ENCODE measurements around the gene GSE1.

GSE1 gene

DNA sequence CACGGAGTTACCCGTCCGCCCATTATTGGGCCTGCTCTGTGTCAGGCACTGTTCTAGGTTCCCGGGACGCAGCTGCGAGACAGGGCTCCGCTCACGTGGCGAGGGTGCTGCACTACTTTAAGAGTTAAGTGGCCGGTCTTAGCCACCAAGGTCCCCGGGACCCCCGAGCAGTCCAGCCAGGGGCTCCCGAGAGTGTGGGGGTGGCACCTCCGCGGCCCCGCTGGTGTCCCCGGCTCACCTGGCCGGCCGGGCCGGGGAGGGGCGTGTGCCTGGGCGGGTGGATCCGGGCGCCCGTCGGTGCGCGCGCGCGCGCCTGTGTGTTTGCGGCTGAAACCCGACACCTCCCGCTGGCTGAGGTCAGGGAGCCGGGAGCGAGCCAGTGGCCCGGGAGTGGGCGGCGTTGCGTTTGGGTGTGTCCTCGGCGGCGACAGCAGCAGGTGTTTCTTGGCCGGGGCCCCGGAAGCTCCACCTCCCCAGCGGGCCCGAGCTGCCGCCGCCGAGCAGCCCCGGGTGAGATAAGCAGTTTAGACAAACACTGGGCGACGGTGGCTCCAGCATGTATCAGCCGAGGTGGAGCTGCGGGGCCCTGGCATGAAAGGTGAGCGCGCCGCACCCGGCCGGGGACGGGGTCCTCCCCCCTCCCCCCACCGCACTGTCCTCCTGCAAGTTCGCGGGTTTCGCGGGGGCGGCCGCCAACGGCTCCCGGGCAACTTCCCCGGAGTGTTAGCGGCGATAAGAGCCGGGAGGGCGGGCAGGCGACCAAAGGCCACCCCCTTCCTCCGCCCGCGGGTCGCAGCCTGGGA is at the start of gene GSE1:
Gene GSE1 (plus strand): TSS at position 522 of the 803 bp plus-strand sequence. CDS start 70 bp downstream, at position 592.
- peak; percentile 92 for DNase-seq (ENCODE audit: low spot score)

DNA sequence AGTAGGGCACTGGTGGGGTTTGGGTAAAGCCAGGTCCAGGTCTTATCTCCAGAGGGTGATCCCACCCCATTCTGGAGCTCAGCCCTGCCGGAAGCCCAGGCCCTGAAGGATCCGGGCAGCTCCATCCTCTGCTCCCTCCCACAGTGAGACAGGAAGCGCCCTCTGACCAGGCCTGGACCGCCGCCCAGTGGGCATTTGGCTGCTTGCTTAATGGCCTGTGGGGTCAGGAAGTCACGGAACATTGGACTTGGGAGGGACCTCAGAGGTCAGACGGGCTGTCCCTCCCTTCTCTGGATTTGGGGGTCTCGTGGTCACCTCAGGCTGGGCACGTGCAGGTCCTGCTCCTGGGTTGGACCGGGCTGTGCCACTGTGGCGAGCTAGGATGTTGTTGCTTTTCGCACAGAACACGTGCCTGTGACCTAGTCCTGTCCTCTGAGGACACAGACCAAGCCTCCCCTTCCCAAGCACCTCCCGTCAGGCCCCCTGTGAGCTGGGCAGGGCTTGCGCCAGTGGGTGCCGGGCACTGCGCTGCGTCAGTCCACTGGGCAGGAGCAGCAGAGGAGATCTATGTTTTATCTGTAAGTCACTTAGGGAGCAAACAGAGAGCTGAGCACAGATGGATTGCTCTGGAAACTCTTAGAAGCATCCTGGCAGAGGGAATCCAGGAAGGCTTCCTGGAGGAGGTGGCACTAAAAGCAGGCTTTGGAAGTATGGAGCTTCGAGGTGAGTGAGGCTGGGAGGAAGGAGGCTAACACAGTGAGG is 49.4 kb upstream of the GSE1 start:
- peak; percentile 64 for DNase-seq (ENCODE audit: low spot score)

DNA sequence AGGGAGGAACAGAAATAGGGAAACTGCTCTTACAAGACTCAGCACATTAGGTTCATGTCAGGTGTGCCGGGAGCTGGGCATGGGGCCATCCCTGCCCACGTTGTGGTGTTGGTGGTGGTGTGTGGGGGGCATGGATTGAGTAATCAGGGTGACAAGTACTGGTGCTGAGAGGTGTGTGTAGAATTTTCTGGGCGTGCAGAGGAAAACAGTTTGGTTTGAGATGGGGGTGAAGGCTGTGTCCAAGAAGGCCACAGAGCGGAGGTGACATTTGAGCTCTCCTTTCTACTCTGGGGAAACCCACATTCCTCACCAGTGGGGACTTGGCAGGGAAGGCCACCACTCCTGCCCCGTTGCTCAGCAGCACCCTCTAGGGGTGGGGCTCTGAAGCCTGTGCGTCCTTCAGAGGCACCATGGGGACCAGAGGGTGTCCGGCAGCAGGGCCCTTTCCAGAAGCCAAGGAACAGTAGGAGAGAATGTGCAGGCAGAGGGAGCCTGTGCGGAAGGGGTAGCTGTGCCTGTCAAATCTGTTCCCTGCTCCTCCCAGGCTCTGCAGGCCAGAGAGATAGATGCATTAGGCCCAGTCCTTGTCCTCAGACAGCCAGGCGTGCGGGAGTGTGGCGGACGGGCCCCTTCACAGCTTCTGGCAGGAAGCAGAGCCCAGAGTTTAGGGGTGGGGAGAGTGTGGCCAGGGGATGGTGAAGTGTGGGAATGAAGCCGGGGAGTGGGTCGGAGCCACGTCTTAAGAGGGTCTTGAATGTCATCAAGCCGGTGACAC is 48.7 kb upstream of the GSE1 start:
- DNase-seq (ENCODE audit: low spot score) = no peak

DNA sequence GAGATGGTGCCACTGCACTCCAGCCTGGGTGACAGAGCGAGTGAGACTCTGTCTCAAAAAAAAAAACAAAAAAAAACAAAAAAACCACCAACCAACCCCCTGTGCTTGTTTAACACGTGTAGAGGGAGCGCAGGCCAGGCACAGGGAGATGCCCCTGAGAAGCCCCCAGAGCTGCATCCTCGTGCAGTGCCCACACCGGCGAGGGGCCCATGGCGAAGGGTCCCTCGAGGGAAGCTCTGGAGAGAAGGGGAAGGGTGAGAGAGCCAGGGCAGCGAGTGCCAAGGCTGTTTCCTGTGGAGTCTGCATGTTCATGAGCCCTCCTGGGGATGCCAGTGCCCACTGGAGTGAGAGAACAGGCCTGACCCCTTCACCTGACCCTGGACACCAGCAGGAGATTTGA is 47.8 kb upstream of the GSE1 start:
- DNase-seq (ENCODE audit: low spot score) = no peak

DNA sequence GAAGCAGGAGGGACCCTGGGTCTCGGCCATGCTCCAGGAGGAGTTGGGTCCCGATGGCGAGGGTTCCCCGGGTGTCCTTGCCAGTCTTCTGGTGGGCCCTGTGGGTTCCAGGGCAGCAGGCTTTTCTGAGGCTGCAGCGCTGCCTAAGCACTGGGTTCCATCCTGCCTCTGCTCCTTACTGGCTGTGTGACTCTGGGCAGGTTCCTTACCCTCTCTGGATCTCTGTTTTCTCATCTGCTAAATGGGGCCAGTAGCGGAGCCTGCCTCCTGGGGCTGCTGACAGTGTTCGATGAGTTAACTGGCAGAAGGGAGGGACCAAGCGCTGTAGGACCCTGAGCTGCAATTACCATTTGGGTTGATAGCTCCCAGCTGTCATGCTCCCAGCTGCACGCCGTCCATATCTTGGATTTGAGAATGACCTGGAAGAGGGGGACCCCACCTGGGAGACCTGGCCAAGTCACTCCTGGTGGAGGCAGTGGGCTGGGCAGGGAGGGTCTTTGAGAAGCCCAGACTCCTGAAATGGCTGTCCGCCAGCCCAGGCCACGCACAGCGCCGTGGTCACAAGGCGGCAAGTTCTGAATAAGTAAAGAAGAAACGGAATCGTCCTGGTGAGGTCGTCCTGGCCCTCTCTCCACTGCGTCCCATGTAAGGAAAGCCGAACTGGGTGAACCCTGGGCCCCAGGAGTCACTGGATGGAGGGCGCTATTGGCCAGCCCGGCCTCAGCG is 47.2 kb upstream of the GSE1 start:
- DNase-seq (ENCODE audit: low spot score) = no peak

DNA sequence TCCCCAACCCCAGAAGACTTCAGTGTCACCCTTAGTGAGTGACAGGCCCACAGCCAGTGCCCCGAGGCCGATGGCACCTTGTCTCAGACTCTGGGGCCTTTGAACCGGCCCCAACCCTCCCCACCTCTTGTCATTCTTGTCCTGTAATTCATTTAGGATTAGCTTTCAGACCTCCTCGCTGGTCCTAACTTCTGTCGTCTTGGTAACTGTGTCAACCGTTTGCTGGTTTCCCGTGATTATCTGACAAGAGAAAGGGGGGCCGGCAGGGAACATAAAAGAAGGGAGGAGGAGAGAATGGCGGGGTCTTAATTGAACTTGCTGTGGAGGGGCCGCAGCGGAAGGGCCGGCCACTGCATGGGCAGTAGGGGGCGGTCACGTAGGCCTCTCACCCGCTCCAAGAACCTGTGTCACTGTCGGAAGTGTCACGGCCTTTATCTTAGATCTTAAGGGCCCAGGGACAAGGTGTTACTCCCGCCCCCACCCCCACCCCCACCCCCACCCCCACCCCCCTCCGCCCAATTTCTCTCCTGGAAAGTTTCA is 46.5 kb upstream of the GSE1 start:
- DNase-seq (ENCODE audit: low spot score) = no peak

- DNase-seq (ENCODE audit: low spot score) = no peak
Observed at GRCh38 chr16:85567101-85567866, 45.8 kb upstream of the GSE1 start.

DNA sequence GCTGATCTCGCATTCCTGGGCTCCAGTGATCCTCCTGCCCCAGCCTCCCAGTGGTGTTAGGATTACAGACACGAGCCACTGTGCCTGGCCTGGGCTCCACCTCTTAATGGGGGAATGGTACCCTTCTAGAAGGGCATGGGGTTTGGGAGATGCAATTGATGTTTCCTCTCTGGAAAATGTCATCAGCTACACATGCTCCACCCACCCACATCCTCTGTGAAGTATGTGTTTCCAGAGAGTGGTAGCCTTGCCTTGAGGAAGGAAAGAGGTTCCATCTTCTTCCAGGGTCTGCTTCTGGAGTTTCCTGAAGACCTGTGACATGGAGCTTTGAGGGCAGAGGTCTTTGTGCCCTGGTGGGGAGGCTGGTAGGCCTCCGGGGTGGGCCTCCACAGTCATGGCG is 45.2 kb upstream of the GSE1 start:
- no peak for DNase-seq (ENCODE audit: low spot score)

DNA sequence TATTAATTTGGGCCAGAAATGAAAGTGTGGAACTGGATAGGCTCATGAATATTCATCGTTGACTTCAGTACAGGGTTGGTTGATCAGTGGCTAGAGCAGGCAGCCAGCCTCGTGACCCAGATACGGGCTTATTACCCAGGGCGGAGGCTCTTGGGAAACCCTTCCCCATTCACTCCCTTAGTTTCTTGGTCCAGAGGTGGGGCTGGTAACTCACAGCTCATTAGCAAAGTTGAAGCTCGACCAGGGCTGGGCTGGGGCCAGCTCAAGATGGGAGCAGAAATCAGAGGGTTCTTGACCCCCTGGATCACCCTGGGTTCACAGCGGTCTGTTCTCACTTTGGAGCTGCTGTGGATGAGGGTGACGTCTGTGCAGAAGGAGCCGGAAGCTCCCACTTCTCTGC is 44.6 kb upstream of the GSE1 start:
- DNase-seq (ENCODE audit: low spot score) = no peak

DNA sequence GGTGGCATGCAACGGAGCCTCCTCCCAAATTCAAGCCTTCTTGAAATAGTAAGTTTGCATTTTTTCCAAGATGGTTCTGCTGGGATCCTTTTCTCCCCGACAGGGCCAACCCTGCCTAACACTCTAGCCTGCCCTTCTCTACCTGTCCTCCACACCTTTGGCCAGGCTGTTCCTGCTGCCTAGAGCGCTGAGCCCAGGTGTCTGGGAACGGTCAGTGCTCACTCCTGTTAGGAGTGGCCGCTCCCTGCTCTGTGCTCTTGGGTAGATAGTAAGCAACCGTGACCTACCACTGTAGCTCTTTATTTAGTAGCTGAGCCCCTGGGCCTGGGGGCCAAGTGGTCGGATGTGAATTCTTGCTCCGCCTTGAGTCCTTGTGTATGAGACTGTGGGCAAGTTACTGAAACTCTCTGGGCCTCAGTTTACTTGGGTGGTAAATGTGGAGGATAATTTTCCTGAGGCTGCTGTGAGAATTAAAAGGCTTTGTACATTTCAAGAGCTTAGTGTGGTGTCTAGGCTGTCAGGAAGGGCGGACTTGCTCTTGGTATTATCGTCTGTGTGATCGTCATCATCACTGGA is 44.0 kb upstream of the GSE1 start:
- no peak for DNase-seq (ENCODE audit: low spot score)

DNA sequence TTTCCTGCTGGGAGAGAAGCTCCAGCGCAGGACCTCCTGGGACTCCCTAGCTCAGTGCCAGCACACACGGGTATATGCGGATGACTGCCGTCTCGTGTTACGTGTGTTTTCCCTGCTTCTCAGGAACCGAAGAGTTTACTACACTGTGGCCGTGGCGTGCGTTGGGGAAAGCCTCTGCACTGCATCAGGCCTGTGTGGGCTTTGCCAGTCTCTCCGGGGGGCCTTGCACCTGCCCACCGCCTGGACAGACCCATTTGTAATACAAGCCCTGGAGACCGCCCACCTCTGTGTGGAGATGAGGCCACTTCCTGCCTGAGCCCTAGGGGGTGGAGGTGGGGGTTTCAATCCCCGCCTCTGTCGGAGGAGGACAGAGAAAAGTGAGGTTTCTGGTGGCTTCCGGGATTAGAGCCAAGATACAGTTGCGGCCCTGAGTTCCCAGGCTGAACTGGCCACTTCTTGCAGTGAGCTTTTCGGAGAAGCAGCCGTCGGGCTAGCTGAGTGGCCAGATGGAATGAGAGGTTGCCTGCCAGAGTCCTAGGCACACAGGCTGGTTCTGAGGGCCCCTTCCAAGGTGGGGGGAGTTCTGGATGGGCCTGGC is 43.4 kb upstream of the GSE1 start:
- peak; percentile 47 for DNase-seq (ENCODE audit: low spot score)

GRCh38 chr16:85570213-85570734 is 42.8 kb upstream of the GSE1 start:
- no peak for DNase-seq (ENCODE audit: low spot score)

DNA sequence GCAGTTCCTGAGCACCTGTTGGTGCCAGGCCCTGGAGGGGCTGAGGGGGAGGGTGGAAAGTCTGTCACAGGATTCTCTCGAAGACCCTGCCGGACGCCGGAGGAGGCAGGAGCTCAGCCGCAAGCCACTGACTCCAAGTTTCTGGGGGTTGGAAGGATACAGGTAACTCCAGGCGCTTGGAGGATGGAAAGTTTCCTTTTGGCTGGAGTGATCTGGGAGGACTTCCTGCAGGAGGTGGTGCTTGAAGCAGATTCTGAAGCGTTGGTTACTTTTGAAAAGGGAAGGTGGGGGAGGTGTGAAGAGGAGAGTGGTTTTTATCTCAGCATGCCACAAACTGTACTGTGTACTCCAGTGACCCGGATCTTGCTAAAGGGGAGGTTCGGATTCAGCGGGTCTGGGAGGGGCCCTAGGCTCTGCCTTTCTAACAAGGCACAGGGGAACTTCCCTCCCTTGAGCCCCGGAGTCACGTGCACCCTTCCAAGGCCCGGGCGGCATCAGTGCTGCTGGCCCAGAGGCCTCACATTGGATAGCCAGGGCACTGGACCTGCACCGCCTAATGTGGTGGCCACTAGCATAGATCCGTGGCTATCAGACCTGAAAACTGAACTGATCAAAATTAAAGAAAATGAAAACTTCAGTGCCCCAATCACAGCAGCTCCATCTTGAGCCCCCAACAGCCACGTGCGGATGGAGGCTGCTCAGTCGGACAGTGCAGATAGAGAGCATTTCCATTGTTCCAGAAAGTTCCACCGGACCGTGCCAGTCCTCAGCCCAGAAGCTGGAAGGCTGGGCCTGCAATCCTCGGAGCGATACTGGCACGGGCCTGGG is 42.2 kb upstream of the GSE1 start:
- no peak for DNase-seq (ENCODE audit: low spot score)

GRCh38 chr16:85571563-85571812 is 41.6 kb upstream of the GSE1 start:
- DNase-seq (ENCODE audit: low spot score) = no peak

DNA sequence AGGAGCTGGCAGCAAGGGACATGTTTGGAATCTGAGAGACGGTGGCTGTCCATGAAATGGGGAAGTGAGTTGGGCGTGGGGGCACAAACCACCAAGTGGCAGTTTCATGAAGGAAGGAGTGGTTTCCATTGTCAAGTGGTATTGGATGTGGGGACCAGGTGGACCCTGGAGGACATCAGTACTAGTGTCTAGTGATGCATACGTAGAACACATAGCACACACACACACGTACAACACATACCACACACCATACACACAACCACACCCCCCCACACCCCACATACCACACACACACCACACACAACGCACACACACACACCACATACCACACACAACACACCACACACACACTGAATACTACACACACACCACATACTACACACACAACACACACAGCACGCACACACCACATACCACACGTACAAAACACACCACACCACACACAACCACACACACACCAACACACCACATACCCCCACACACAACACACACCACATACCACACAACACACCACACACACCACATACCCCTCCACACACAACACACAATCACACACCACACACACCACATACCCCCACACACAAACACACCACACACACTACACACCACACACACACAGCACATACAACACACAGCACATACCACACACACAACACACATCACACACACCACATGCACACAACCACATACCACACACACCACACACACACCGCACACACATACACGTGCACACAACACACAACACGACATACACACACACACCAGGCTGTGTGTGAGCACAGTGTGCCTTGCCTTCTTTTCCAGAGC is 41.1 kb upstream of the GSE1 start:
- DNase-seq (ENCODE audit: low spot score) = no peak

DNA sequence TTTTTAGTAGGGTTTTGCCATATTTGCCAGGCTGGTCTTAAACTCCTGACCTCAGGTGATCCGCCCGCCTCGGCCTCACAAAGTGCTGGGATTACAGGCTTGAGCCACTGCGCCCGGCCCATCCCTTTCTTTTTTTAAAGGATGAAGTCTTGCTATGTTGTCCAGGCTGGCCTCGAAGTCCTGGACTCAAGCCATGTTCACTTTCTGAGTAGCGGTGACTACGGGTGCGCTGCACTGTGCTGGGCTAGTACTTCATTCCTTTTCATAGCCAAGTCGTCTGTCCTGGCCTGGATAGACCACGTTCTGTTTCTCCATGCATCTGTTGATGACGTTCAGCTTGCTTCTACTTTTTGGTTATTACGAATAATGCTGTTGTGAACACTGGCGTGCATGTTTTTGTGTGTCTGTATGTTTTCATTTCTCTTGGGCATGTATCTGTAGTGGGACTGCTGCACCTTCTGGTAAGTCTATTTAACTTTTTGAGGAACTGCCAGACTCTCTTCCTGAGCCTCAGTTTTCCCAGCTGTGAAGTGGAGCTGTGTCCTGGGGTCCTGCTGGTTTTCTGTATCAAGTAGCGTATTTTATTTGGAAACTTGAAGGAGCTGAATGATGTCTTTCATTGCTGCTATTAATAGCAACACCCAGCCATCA is 40.0 kb upstream of the GSE1 start:
- no peak for DNase-seq (ENCODE audit: low spot score)

DNA sequence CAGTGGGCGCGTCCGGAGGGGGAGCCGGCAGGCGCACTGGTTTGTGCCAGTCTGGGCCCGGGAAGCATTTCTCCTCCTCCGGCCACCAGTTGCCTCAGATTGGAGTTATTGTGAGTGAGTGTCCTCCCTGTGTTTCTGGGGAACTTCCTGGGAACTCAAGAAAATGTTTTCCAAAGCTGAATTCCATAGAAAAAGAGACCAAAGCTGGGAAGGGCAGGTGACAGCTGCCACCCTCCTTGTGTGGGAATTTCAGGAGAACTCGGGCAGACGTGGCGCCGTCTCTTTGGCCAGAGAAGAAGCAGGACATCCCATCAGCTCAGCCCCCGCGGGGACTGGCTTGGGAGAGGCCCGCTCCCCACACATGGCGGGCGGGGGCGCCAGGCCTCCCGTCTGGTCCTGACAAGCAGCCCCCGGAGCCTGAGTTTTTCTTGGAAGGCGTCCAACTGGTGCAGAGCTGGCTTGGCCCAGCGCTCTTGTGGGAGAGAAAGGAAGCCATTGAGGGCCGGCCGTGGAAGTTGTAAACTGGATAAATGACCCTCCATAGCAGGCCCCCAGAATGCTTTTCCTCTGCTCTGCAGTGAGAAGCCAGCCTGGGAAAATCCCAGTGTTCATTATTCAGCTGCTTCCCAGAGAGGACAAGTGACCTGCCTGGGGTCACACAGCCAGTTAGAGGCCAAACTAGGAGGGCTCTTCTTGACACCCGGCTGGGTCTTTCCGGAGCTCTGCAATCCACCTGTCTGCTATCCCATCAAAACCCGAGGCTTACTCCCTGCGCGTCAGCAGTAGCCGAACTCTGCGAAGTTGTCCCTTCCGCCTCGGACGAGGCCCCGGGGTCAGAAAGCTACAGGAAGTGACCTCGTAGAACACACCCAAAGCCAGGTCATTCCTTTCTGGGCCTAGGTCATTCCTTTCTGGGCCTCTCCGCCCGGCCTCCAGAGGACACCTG is 39.2 kb upstream of the GSE1 start:
- peak; percentile 65 for DNase-seq (ENCODE audit: low spot score)

Data from AG08396 (cell line).